HUDEP-2 (cell line): ENCODE data around the gene LTBP3.

Experiments
- DNase-seq, 76 experiments: peaks; one replicate each; lab custom pipeline; 2025; ENCODE audit not compliant: unreplicated experiment in 76 of 76; lab: John Stamatoyannopoulos, UW

Gene LTBP3

DNA sequence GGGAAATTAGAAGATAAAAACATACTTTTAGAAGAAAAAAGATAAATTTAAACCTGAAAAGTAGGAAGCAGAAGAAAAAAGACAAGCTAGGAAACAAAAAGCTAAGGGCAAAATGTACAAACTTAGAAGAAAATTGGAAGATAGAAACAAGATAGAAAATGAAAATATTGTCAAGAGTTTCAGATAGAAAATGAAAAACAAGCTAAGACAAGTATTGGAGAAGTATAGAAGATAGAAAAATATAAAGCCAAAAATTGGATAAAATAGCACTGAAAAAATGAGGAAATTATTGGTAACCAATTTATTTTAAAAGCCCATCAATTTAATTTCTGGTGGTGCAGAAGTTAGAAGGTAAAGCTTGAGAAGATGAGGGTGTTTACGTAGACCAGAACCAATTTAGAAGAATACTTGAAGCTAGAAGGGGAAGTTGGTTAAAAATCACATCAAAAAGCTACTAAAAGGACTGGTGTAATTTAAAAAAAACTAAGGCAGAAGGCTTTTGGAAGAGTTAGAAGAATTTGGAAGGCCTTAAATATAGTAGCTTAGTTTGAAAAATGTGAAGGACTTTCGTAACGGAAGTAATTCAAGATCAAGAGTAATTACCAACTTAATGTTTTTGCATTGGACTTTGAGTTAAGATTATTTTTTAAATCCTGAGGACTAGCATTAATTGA lies 58.3 kb downstream of the LTBP3 start:
- peak in 5 of 76 experiments; percentile 26 to 53 (median 38) for DNase-seq

DNA sequence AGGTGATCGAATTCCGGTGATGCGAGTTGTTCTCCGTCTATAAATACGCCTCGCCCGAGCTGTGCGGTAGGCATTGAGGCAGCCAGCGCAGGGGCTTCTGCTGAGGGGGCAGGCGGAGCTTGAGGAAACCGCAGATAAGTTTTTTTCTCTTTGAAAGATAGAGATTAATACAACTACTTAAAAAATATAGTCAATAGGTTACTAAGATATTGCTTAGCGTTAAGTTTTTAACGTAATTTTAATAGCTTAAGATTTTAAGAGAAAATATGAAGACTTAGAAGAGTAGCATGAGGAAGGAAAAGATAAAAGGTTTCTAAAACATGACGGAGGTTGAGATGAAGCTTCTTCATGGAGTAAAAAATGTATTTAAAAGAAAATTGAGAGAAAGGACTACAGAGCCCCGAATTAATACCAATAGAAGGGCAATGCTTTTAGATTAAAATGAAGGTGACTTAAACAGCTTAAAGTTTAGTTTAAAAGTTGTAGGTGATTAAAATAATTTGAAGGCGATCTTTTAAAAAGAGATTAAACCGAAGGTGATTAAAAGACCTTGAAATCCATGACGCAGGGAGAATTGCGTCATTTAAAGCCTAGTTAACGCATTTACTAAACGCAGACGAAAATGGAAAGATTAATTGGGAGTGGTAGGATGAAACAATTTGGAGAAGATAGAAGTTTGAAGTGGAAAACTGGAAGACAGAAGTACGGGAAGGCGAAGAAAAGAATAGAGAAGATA lies 59.0 kb downstream of the LTBP3 start, which contains the start of gene MALAT1:
Gene MALAT1, plus strand, starts transcription at position 69 of the 736 bp plus-strand sequence.
- DNase-seq: peak in 73 of 76 experiments; percentile 29 to 94 (median 83)

DNA sequence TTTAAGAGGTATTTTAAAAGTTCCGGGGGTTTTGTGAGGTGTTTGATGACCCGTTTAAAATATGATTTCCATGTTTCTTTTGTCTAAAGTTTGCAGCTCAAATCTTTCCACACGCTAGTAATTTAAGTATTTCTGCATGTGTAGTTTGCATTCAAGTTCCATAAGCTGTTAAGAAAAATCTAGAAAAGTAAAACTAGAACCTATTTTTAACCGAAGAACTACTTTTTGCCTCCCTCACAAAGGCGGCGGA lies 59.5 kb downstream of the LTBP3 start:
- no peak for DNase-seq

DNA sequence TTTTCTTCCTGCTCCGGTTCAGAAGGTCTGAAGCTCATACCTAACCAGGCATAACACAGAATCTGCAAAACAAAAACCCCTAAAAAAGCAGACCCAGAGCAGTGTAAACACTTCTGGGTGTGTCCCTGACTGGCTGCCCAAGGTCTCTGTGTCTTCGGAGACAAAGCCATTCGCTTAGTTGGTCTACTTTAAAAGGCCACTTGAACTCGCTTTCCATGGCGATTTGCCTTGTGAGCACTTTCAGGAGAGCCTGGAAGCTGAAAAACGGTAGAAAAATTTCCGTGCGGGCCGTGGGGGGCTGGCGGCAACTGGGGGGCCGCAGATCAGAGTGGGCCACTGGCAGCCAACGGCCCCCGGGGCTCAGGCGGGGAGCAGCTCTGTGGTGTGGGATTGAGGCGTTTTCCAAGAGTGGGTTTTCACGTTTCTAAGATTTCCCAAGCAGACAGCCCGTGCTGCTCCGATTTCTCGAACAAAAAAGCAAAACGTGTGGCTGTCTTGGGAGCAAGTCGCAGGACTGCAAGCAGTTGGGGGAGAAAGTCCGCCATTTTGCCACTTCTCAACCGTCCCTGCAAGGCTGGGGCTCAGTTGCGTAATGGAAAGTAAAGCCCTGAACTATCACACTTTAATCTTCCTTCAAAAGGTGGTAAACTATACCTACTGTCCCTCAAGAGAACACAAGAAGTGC lies 60.0 kb downstream of the LTBP3 start:
- DNase-seq: peak in 48 of 76 experiments; percentile 16 to 82 (median 51)

DNA sequence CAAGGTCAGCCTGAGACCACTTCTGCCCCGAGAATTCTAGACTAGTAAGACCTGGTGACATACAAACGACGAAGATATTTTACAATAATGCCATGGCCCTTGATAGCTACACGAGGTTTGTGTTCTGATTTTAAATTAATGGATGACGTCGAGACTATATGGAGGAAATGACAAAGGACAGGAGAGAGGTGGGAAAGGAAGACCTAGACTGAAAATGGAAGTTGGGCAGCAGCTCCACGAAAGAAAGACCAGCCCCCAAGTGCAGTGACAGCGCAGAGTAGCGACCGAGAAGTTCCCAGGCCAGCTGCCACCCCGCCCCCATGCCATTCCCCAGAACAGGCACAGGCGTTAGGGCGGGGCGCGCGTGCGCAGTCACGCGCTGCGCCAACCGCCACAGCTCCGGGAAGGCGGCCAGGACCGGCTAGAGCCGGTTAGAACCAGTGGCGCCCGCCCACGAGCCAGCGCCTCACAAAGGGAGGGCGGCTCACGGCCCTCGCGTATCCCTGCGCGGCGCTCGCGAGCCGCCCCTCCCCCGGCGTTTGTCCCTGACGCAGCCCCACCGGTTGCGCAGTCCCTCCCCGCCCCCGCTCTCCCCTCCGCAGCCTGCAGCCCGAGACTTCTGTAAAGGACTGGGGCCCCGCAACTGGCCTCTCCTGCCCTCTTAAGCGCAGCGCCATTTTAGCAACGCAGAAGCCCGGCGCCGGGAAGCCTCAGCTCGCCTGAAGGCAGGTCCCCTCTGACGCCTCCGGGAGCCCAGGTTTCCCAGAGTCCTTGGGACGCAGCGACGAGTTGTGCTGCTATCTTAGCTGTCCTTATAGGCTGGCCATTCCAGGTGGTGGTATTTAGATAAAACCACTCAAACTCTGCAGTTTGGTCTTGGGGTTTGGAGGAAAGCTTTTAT lies 60.8 kb downstream of the LTBP3 start:
- DNase-seq: peak in 75 of 76 experiments; percentile 89 to 100 (median 98)

DNA sequence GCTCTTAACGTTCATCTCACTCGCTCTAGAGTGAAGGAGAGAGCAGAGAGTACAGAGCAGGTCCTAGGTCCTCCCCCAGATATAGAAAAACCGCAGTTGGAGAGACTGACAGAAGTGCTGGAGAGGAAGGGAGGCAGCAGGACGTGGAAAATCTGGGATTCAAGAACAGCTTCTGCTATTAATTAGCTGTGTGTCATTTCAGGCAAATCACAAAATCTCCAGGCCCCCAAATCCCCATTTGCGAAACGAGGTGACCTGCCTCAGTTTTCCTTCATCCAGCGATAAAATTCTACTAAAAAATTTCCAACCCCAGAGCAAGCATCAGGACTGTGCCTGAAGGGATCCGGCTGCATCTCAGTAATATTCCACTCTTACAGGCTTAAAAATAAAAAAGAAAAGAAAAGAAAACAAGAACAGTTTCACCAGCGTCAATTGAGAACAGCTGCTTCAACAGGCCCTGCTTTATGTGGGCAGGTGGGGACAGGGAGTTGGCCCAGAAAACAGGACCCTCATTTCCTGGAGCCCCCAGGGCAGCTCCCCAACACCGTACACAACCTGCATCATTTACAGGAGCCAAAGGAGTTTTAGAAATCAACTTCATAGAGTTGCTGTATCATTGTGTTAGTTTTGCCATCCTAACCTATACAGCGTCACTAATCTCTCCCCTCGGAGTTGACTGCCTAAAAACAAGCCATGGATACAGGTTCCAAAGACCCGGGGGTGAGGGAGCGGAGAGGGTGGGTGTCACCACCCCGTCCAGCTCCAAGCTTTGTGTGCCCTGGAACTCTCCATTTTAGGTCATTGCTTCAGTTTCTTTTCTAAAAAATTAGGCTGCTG lies 61.6 kb downstream of the LTBP3 start:
- peak in 3 of 76 experiments; percentile 38 to 60 (median 53) for DNase-seq

DNA sequence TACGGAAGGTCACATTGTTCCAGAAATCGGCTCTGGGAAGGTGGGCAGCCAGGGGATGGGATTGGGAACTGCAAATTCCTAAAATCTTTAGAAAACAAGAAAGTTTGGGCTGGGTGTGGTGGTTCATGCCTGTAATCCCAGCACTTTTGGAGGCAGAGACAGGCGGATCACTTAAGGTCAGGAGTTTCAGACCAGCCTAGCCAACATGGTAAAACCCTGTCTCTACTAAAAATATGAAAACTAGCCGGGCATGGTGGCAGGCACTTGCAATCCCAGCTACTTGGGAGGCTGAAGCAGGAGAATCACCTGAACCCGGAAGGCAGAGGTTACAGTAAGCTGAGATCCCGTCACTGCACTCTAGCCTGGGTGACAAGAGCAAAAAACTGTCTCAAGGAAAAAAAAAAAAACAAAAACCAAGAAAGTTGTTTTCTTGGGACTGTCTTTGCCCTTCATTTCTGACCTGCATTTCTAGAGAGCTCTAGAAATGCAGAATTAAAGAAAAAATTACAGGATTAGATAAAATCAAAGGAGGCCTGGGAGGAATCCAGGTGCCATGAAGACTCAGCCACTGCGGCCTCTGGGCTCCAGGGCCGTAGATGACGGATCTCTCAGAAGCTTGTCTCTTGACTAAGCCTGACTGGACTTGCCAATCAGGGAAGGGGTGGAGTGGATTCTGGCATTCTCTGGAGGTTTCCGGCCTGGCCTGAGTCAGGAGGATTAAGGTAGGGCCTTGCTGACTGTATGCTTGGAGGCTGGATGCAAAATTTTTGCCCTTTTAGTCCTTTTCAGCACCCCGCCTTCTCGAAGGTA lies 64.6 kb downstream of the LTBP3 start:
- DNase-seq: peak in 1 of 76 experiments; percentile 8

DNA sequence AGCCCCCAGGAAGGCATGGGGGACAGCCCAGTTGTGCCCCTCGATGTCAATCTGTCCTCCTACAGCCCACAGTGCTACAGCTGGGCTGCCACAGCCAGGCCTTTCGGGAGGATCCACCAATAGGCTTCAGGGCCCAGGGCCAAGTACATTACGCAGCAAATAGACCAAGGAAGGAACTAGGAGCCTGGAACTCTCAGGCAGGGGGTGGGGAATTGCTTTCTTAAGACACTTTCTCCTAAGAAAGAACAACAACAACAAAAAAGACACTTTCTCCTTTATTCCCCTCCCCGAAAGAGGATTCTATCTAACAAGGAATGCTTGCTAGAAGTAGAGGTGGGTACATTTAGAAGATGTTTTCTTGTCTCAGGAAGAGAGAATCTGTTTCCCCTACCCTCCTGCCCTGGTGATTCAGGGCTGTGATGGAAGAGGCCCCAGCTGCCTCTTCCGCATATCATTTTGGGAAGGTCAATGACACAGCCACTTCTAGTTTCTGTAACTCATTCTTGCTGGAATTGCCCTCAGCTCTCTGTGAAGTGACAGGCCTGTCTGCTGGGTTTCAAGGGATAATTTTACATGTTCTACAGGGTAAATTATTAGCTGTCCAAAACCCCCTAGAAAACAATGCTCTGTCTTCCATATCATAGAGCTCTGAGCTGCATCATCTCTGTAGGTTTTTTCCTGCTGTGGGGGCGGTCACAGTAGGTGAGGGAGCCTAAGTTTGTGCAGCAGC lies 65.4 kb downstream of the LTBP3 start:
- peak in 50 of 76 experiments; percentile 11 to 69 (median 46) for DNase-seq

DNA sequence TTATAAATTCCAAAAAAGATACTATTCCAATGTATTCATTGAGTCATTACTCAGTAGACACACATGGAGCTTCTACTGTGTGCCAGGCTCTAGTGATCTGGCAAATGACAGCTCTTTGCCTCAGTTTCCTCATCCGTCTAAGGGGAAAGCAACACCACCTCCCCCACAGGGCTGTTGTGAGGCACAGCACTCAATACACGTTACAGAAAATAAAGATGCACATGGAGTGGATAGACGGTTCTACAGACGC lies 65.8 kb downstream of the LTBP3 start:
- no peak for DNase-seq

DNA sequence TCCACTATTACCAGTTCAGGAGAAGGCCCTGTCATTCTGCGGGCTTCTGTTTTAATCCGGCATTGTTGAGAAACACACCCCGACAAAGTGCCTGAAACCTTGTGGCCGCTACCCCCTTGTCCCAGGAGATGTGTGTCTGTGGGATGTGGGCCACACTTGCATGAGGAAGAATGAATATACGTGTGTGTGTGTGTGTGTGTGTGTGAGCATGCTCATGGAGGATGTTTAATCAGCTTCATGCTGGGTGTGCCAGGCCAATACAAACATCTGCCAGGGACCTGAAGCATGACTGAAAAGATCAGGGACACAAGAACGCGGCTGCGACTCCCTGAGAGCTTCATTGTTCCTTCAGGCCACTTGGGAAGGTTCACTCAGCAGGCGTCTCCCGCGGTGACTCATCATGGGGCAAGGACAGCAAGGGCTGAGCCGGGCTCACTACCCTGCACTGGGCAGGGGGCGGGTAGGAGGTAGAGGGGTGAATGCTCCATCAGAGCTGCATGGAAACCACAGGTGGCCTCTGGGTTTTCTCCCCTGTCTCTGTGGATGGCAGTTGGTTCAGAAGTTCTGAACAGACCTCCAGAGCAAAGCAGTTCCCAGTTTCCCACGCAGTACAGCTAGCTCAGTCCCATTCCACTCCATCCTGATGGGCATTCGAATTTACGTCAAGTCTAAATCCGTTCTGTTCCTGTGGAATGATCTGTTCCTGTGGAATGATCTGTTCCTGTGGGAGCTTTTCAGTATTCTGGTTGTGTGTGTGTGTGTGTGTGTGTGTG lies 66.4 kb downstream of the LTBP3 start:
- DNase-seq: peak in 31 of 76 experiments; percentile 13 to 64 (median 34)

DNA sequence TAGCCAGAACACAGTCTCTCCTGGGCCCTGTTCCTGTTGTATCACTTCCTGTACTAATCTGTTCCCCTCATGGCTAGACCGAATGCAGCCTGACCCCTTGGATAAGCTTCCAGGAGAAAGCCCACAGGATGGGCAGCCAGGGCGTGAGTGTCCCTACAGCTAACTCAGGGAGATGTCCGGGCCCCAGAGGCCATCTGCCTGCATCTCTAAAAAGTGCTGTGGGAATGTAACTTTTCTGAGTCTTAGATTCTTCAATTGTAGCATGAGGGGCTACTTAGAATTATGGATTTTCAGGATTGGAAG lies 67.0 kb downstream of the LTBP3 start:
- DNase-seq: no peak

DNA sequence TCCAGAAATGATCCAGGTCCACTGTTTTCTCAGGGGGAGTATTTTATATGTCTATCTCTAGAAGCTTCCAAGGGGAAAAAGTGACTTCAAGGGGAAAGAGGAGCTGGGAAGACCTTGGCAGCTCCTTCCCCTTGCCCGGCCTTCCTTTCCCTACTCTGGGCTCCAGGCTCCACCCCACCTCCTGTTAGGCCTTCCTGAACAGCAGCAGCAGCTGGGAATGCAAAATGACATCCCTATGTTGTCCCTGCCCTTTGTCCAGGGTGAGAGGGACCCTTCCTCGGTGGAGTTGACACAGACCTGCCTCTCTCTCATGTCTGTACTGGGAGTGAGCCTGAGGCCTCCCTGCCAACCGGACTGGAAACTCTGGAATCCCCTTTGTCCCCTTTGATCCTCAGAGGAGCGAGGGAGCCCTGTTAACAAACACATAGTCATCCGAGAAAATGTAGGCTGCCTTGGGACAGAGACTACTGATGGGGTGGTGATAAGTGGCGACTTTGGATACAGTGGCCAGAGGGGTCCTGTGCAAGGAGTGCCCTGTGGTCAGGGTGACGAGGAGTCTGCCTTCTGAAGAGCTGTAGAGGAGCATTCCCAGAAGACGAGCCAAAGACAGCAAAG lies 68.3 kb downstream of the LTBP3 start:
- no peak for DNase-seq

DNA sequence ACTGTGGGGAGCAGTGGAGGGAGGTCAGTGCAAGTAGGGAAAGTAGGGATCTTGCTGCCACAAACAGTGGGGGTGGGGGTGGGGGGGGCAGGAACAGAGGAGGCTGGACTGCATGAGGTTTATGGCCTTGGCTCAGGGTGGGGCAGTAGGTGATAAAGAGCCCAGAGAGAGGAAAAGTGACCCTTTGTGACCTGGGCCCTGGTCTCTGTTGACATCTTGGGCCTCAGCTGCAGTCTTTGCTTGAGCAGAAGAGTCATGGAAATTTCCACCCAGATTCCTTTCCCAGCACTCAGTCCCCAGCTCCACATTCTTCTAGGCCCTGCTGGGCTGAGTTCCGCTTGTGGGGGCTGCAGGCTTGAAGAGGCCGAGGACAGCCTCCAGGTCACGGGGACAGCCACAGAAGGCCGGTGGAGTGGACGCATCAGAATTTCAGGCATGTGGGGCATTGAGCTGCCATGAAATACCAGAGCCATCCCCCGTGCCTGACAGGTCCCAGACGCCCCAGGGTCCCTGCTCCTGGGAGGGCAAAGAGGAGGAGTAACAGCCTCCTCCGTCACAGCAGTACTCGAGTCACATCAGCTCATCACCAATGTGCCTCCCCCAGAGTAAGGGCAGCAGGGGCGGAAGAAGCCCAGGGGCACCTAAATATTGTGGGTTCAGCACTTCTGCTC lies 69.0 kb downstream of the LTBP3 start:
- DNase-seq: no peak
